ENCODE data around the gene CDA. TPM values are rescaled to one million over a fixed set of nuclear protein-coding genes. Genes with fewer than 3 reads are reported as not detected.

The CDA gene
- total and polyA plus RNA-seq, 9 of the 15 experiments (the other 6 are each of a cell fraction or from before 2014, with no cell fraction given): not detected

GRCh38 chr1:20645414-20645813 lies 56.5 kb downstream of the CDA start:
- peaks cover 19% of the 10 kb centered on the region; the same call in 2 of the 3 replicates for H3K36me3 ChIP-seq (ENCODE audit: control insufficient read depth, insufficient read depth, low read length)
- H3K4me1 ChIP-seq (replicated peaks in 1 of 2; ENCODE audit: control insufficient read depth in 2 of 2, insufficient read depth in 2 of 2, low read length in 2 of 2): peaks cover 0 to 8% of the 10 kb centered on the region in 2 experiments; a peak in 2 of 5 replicates
- intact Hi-C loops (cut with micrococcal nuclease): no loop called here
- H3K27ac ChIP-seq (ENCODE audit: extremely low read depth, low read depth, low read length): no peak overlapping the region
- POLR2A ChIA-PET: interaction anchor here (0.5 to 2.3 kb wide), 5 partner anchors 8 to 274 kb away, joined by 3 to 11 read pairs (median 7); partner anchors contain the start of gene DDOST
- CTCF ChIA-PET (ENCODE audit: low intra/inter-chr PET ratio): no interaction called here
- peaks cover 4% of the 10 kb centered on the region for H3K9me1 ChIP-seq (ENCODE audit: control insufficient read depth, insufficient read depth, low read length)
- H3K4me2 ChIP-seq (ENCODE audit: insufficient read depth, low read length): no peak overlapping the region
- TF ChIP-seq POLR2G (IDR thresholded peaks at IDR 0.05; ENCODE audit: low read depth, low read length) (peak; percentile 34; the same call in 1 of the 2 replicates), E4F1 (CRISPR knock-in tag; IDR thresholded peaks at IDR 0.05; ENCODE audit: borderline replicate concordance) (no peak)
- no peak overlapping the region for H2AFZ ChIP-seq (ENCODE audit: low read depth, low read length)
- H4K20me1 ChIP-seq (replicated peaks; ENCODE audit: control insufficient read depth, insufficient read depth, low read length): peaks cover 9% of the 10 kb centered on the region
- H3K9me3 ChIP-seq (replicated peaks; ENCODE audit: control insufficient read depth, insufficient read depth, low read depth, low read length): no peaks in the 10 kb centered on the region
- H3K27me3 ChIP-seq (ENCODE audit: control insufficient read depth in 2 of 2, insufficient read depth in 2 of 2, low read length in 2 of 2): peaks cover 2 to 10% of the 10 kb centered on the region in 2 experiments; a peak in 3 of 5 replicates
- H3K4me3 ChIP-seq: no peak overlapping the region
- in situ Hi-C loops (cut with MboI): no loop called here
- BruUV-seq (replicated peaks): no TSS peak
- FAIRE-seq (no peak), ATAC-seq (no peak), DNase-seq (ENCODE audit: extremely low read depth in 1 of 4, low spot score in 3 of 4) (no peak)
- H3K79me2 ChIP-seq (ENCODE audit: control insufficient read depth, insufficient read depth, low read length): no peaks in the 10 kb centered on the region
- no peak overlapping the region for H3K9ac ChIP-seq (ENCODE audit: insufficient read depth in 1 of 2, low read depth in 2 of 2, low read length in 2 of 2)
- WGBS (ENCODE audit: insufficient coverage, low coverage, missing lambda C conversion rate): 61% methylated on average over 9 of the region's 14 CpGs
